SK-N-SH treated with all-trans-retinoic acid at 6 μM for 48 hours (cell line): Measurements from ENCODE around the gene AK3.

Experiments
- ARNTL ChIP-seq: fragments of 450-650 bp; formaldehyde crosslinking; IDR thresholded peaks from 2 replicates; pipeline ENCODE4 v1.5.0; 2020; ENCODE audit warnings: low read depth, mild to moderate bottlenecking, moderate library complexity, borderline replicate concordance
- CSDC2 ChIP-seq: fragments of 250-450 bp; sonication (Bioruptor Pico); IDR thresholded peaks from 2 replicates; pipeline ENCODE4 v1.5.0; 2020; ENCODE audit warnings: mild to moderate bottlenecking, moderate library complexity
- RARB ChIP-seq: fragments of 250-450 bp; sonication (Bioruptor Pico); IDR thresholded peaks from 2 replicates; pipeline ENCODE4 v1.8.0; 2021; ENCODE audit warnings: mild to moderate bottlenecking, moderate library complexity
- ZC3H10 ChIP-seq: fragments of 250-450 bp; sonication (Bioruptor Pico); IDR thresholded peaks from 2 replicates; pipeline ENCODE4 v1.5.1; 2021; ENCODE audit warnings: mild to moderate bottlenecking, moderate library complexity
- ZFP3 ChIP-seq: fragments of 250-450 bp; sonication (Bioruptor Pico); IDR thresholded peaks from 2 replicates; pipeline ENCODE4 v1.5.0; 2020; ENCODE audit warnings: mild to moderate bottlenecking, moderate library complexity
- ZFP30 ChIP-seq: fragments of 450-650 bp; formaldehyde crosslinking; IDR thresholded peaks from 2 replicates; pipeline ENCODE4 v1.5.0; 2022; ENCODE audit warnings: mild to moderate bottlenecking, moderate library complexity
- ZNF8 ChIP-seq: fragments of 450-650 bp; formaldehyde crosslinking; IDR thresholded peaks from 2 replicates; pipeline ENCODE4 v1.5.0; 2020; ENCODE audit warnings: mild to moderate bottlenecking, moderate library complexity
- TF ChIP-seq, protein P1 (sequence below): fragments of 250-450 bp; sonication (Bioruptor Pico); IDR thresholded peaks from 2 replicates; pipeline ENCODE4 v1.5.1; 2020; ENCODE audit warnings: low read depth, mild to moderate bottlenecking, moderate library complexity
- TF ChIP-seq, protein P2 (sequence below): fragments of 250-450 bp; sonication (Bioruptor Pico); IDR thresholded peaks from 2 replicates; pipeline ENCODE4 v1.5.1; 2021; ENCODE audit warnings: mild to moderate bottlenecking, moderate library complexity

DNA sequence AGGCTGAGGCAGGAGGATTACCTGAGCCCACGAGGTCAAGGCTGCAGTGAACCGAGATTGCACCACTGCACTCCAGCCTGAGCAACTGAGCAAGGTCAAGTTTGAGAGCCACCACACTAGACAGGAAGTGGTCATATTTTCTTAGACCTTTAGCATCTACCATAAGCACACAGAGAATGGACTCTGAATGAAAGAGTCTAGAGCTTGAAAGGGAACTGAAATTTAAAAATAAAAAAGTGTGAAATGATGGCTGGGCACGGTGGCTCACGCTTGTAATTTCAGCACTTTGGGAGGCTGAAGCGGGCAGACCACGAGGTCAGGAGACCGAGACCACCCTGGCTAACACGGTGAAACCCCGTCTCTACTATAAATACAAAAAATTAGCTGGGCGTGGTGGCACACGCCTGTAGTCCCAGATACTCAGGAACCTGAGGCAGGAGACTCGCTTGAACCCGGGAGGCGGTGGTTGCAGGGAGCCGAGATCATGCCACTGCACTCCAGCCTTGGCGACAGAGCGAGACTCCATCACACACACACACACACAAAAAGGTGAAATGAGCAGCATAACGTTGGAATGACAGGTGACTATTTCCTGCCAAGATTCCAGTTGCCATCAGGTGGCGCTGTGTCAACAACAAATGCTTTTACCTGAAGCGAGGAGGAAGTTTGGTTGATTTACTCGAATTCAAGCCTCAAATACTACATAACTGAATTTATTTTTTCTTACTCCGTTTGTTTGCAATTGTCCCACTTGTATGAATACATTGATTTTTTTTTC lies 21.3 kb upstream of the AK3 start:
- TF ChIP-seq, protein P1, sequence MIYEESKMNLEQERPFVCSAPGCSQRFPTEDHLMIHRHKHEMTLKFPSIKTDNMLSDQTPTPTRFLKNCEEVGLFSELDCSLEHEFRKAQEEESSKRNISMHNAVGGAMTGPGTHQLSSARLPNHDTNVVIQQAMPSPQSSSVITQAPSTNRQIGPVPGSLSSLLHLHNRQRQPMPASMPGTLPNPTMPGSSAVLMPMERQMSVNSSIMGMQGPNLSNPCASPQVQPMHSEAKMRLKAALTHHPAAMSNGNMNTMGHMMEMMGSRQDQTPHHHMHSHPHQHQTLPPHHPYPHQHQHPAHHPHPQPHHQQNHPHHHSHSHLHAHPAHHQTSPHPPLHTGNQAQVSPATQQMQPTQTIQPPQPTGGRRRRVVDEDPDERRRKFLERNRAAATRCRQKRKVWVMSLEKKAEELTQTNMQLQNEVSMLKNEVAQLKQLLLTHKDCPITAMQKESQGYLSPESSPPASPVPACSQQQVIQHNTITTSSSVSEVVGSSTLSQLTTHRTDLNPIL: no peak
- TF ChIP-seq ZC3H10 (CRISPR knock-in tag) (no peak), ZFP30 (CRISPR knock-in tag) (no peak), ZFP3 (CRISPR knock-in tag) (no peak), ZNF8 (no peak), RARB (CRISPR knock-in tag) (no peak), ARNTL (CRISPR knock-in tag) (no peak), CSDC2 (CRISPR knock-in tag) (no peak)
- TF ChIP-seq, protein P2, sequence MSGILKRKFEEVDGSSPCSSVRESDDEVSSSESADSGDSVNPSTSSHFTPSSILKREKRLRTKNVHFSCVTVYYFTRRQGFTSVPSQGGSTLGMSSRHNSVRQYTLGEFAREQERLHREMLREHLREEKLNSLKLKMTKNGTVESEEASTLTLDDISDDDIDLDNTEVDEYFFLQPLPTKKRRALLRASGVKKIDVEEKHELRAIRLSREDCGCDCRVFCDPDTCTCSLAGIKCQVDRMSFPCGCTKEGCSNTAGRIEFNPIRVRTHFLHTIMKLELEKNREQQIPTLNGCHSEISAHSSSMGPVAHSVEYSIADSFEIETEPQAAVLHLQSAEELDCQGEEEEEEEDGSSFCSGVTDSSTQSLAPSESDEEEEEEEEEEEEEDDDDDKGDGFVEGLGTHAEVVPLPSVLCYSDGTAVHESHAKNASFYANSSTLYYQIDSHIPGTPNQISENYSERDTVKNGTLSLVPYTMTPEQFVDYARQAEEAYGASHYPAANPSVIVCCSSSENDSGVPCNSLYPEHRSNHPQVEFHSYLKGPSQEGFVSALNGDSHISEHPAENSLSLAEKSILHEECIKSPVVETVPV: no peak
